GM19099 (cell line): ENCODE results near the gene TPTE2.

Experiments used
- POLR2A ChIP-seq: IDR thresholded peaks from 3 replicates; pipeline ENCODE4 v1.6.1; 2011; ENCODE audit warnings: low read depth; ENCODE audit not compliant: insufficient read length; ENCODE audit errors: extremely low read depth

TPTE2 gene

DNA sequence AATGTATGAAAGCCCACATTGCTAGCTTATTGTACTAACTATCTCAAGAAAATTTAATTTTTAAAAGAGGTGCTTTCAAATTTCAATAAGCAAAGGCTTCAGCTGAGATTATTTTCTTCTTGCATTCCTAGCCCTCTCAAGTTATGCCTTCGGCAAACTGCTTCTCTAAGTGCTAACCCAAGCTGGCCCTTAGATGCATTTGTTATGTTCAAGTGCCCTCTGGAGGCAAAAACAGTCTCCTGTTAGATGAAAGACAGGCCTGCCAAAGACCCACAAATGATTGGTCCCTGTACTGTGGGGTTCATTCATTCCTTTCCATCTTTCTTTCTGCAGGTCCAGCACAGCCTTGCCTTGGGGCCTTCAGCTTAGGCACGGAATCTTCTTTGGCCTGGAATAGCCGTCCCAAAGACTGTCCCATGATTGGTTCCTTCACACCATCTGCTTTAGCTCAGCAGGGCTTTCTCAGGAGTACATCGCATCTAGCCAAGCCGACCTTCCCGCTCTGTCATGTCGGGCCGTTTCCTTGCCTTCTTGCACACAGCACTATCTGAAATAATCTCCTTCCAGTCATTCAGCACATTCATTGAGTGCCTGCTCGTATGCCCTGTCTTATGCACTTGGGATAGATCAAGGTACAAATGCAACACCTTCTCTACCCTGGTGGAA is 26.4 kb upstream of the TPTE2 start:
- no peak for TF ChIP-seq POLR2A

- peak; percentile 56 for TF ChIP-seq POLR2A
Measured at GRCh38 chr13:19586904-19587634, 25.7 kb upstream of the TPTE2 start.

DNA sequence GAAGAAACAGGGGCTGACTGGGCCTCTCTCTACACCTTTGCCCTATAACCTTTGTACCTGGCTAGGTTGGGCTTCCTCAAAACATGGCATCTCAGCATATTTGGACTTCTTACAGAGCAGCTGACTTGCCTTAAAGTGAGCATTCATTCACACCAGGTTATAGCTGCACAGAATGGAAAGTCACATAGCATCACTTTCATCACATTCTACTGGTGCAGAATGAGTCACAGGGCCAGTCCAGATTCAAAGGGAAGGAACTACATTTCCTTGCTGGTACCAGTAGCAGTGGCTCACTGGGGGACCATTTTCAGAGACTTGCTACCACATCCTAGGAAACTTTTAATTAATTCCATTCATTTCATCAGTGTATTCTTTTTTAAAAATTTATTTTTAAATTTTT is 20.3 kb upstream of the TPTE2 start:
- TF ChIP-seq POLR2A, result no peak

DNA sequence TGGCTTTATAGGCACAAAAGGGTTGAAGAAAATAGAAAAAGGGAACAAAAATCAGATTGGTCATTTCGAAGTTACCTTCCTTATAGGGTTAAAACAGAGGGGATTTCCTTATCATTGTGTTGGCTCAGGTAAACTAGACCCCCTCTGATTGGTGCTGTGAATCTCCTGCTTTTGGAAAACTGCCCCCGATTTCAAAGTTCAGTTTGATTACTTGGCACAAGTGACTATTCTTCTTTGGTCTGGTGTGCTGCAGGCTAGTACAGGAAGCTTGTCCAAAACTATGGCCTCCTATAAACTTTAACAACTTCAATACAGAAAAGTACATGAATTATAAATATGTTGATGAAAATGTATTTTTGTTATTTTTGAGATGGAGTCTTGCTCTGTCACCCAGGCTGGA is 13.9 kb upstream of the TPTE2 start:
- TF ChIP-seq POLR2A, result no peak

DNA sequence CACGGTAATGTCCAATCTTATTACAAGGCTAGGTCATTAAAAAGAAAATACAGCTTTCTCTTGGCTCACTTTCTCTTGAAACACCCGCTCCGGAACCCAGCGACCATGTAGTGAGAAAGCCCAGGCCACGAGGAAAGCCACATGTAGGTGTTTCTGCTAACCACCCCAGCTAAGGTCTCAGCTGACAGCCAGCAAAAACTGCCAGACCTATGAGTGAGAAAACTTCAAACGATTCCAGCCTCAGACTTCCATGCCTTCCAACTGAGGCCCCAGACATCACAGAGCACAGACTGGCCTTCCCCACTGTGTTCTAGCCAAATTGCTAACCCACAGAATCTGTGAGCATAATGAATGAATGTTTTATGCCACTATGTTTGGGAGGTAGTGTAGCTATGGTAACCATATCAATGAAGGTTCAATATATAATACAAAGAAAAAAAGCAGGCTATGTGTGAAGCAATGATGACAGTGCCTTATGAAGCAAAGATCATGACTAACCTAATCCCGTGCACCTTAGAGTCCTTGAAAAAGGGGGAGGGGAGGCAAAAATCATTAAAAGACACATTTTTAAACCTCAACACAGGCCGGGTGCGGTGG is 11.9 kb upstream of the TPTE2 start:
- no peak for TF ChIP-seq POLR2A

DNA sequence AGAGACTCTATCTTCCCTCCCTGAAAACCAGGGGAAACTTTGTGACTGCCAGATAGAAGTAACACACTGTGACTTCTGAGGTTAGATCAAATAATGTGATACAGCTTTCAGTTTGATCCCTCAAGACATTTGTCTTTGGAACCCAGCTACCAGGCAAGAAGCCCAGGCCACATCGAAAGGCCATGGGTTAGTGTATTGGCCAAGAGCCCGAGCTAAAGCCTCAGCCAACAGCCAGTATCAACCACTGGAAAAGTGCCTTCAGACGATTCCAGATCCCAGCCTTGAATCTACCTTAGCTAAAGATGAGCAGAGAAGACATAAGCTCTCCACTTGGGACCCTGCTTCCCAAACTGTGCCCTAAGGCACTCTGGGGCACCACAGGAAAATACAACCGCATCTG is 10.9 kb upstream of the TPTE2 start:
- no peak for TF ChIP-seq POLR2A

- no peak for TF ChIP-seq POLR2A
Measured at GRCh38 chr13:19567820-19568534, 6.6 kb upstream of the TPTE2 start.

DNA sequence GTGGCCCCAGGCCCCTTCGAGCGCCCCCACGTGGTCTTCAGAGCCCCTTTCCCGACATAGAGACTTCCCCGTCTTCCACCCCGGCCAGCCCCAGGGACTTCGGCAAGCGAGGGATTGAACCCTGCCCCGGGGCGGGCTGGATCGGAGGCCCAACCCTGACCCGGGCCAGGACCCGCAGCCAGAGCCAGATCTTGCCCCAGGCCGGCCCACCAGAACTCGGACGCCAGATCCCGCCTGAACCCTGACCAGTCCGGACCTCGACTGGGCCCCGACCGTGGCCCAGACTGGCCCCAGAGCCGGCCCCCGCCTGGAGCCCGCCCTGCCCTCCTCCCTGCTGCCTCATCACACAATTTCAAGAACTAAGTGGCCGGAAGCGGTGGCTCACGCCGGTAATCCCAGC is 253 bp upstream of the TPTE2 start:
- no peak for TF ChIP-seq POLR2A

GRCh38 chr13:19519049-19519448 is 42.3 kb downstream of the TPTE2 start:
- no peak for TF ChIP-seq POLR2A

- no peak for TF ChIP-seq POLR2A
Measured at GRCh38 chr13:19382111-19382510, 179.2 kb downstream of the TPTE2 start.
